Brain pericyte (primary cell): ENCODE data around the gene MPZL3.

Source experiments
- DNase-seq: peaks from one replicate; pipeline ENCODE4 v3.0.0-alpha.2; 2012; ENCODE audit warnings: low read depth, low spot score

The MPZL3 gene

DNA sequence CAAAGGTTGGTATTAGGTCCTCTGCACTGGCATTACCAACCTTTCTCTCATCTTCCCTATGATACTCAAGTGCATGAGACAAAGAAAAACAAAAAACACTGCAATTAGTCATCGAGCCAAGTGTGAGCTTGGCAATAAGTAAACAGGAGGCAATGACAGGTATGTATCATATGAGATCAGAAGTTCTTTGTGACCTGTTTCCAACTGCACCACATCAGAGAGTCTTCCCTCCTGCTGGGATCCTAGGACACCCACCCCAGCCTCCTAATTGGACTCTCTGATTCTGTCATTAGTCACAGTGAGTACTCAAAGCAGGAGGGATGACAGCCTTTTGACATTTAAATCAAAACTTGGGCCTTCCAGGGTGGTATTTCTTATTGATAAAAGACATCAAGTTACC lies 19.5 kb downstream of the MPZL3 start:
- no peak for DNase-seq

DNA sequence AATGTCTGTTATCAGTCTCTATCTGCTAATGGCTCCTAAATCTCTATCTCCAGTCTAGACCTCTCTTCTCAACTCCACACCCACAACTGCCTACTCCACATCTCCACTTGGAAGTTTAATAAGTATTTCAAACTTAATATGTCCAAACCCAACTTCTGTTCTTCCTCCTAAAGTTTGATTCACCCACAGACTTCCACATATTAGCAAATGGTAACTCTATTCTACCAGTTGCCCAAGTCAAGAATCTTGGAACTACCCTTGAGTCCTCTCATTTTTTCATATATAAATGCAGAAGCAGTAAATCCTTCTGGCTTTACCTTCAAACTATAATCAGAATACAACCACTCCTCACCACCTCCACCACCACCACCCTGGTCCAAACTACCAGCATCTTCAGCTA lies 20.7 kb downstream of the MPZL3 start:
- DNase-seq, result no peak

DNA sequence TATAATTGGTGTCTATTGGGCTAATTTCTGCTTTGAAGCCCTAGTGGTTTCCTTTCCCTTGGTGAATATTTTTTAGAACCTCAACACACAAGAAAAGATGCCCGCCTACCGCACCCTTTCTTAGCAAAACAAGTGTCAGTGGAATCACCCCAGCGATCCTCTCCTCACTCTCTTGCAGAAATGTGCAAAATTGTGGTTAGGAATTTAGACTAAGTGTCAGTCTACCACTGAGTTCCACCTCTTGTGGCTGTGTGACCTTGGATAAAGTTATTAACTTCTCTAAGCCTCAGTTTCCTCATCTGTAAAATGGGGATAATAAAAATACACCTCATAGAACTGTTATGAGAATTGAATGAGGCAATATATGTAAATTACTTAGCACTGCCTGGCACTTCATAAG lies 22.1 kb downstream of the MPZL3 start:
- DNase-seq, result no peak

DNA sequence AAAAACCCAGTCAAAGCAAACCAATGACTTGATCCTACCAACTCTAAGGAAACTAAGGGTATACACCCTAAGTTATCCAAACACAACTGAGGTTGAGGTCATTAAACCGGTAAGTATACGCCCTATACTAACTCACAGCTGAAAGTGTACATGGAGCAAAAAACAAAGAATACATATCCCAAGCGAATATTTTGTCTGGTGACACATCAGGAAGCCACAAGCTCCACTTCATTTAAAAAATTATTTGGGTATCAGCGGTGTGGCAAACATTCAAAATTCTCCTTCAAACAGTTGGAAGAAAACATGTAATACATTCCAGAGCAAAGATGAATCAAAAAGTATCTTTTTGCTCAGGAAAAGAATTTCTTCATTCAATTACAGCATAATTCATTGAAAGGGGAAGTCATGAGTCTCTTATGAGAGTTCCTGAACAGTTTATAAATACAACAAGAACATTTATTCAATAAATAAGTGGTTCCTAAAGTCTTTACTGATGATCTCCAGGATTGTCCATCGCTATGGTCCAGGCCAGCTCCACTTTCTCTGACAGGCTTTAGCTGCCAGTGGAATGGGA lies 22.8 kb downstream of the MPZL3 start:
- no peak for DNase-seq

DNA sequence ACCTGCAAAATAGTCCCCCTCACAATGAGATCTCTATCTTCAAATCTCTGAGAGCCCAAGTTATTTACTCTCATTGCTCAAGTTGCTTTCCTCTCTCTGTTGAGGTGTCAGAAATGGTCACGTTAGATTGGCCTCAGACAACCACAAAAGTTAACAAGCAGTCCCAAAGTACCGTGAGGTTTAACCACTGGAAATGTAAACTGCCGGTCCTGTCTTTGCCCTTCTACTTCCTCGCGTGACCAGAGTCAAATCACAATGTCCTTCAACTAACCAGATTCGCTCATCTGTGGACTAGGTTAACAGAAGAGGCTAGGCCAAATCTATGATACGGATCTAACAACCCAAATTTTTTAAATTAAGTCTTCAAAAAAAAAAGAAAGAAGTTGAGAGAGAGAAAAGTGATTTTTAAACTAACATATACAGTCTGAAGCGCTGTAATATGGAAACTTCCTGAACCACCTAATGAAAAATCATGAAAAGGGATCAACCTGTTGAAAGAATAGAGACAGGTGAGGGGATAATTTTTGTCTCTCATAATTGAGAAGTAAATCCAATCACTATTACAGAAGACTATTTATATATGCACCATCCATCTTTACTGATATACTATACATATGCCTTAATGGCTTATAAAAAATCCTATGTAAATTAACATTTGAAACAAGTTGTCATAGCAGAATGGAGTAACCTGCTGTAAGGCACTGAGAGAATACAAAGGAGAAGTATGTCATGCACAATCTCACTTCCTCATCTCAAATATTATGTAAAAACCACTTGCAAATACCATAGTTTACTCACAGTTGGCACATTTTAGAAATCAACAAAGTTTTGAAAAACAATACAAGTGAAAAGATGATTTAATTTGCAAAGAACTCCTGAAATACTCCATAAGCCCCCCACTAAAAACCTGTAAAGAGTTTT lies 24.0 kb downstream of the MPZL3 start:
- no peak for DNase-seq

DNA sequence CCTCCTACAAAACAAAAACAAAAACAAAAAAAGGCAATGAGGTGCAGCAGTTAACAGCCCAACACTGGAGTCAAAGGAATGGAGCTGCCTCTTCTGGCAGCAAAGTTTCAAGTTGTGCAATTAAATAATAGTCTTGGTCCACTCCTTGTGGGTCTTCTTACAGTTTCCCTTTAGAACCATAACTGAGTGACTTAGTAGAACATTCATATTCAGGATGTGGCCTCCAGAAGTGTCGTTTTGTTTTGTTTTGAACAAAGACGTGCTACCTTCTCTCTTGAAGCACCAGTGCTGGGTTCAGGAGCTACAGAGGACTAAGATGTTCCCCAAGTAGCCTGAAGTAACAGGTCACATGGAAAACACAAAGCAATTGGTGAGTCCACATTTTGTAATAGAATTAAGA lies 25.4 kb downstream of the MPZL3 start:
- no peak for DNase-seq

DNA sequence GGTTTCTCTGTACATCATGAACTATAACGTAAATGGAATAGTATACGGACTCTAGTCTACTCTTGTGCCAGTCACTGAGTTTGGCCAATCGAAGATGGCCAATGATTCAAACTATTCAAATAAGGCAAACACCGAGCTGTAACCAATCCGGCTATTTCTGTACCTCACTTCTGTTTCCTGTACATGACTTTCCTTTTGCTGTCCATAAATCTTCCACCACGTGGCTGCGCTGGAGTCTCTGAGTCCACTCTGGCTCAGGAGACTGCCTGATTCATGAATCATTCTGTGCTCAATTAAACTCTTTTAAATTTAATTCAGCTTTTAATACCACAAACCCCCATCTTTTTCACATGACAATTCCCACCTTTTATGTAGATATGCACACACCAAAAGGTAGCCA lies 25.9 kb downstream of the MPZL3 start:
- no peak for DNase-seq

DNA sequence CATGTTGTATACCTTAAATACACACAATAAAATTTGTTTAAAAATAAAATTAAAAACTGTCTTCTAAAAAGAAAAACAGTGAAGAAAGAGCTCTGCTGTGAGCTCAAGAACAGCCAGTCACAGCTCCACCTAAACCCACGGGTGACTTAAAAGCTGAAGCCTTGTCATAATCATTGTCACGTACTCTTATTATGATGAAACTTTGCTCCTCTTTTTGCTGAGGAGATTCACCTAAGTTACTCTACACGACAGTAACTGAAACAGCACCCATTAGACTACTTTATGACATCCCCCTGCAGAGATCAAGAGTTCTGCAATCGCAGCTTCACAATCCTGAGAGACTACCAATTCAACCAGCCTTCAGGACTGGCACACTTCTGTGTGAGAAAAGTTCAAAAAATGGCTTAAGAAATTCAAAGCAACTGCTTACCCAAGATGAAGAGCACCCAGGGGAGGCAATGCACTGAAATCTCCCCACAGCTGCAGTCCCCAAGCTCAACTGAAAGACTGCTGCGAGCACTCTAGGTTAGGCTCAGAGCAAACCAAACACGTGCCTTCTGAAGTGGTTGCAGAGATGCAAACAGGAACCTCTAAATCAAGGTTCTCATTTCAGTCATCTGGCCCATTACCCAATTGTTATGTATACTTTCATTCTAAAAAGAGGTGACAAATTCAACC lies 27.5 kb downstream of the MPZL3 start, which contains the start of gene JAML:
Gene JAML (minus strand): TSS at position 501 of the 678 bp plus-strand sequence. CDS start 10,145 bp downstream, outside the sequence.
- DNase-seq, result no peak

DNA sequence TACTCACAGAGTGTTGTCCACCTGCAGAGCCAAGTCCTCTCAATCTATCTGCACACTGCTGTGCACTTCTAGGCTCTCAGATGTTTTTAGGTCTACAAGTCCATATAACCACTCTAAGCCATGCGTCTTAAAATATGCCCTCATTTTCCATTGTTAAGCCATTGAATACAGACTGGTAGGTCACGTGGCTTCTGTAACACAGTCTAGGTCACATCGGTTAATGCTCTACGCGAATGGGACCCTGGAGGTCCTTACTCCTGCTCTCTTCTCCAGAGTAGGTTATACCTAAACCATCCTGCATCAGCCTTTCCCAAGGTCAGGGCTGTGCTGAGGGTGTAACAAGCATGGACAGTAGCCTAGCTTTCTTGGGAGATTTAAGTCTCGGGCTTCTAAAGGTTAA lies 28.2 kb downstream of the MPZL3 start:
- DNase-seq, result no peak

DNA sequence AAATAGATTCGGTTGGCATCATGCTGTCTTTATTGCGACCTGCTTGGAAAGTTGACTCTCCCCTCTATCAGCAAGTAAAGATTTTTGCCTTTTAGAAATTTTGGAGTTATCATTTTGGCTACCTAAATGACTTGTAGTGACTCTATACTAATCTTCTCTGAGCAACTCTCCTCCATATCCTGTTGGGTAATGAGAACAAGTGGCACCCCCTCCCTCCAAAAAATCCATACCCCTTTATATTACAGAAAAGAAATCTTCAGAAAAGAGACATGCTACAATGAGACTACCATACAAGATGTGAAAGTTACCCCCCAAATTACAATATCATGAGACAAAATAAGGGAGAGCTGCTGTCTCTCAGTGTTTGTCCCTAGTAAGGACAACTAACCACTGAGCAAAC lies 28.6 kb downstream of the MPZL3 start:
- DNase-seq, result no peak

DNA sequence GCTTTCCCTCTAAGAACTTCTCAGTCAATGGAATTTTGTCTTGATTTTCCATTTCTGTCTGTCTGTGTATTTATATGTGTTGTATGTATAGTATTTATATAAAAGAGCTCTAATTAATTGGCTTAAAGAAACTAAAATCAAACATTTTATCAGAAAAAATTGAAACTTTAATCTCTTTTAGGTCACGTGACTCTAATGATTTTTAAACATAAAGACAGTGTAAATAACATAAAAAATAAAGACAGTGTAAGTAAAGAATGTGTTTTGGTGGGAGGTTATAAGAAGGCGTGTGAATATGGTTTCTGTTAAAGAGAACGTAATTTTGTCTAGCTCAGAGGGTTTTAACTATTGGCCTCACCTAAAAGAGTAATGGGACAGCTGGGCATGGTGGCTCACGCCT lies 29.7 kb downstream of the MPZL3 start:
- no peak for DNase-seq

DNA sequence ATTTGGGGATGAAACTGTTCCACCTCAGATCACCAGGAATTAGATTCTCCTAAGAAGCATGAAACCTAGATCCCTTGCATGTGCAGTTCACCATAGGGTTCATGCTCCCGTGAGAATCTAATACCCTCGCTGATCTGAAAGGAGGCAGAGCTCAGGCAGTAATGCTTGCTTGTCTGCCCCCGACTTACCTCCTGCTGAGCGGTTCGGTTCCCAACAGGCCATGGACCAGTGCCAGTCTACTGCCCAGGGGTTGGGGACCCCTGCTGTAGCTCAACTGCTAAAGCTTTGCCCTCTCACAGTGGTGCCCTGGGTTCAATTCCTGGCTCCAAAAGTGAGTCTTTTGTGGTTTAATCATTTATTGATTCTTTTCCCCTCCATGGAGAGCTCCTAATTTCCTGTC lies 30.7 kb downstream of the MPZL3 start:
- no peak for DNase-seq

DNA sequence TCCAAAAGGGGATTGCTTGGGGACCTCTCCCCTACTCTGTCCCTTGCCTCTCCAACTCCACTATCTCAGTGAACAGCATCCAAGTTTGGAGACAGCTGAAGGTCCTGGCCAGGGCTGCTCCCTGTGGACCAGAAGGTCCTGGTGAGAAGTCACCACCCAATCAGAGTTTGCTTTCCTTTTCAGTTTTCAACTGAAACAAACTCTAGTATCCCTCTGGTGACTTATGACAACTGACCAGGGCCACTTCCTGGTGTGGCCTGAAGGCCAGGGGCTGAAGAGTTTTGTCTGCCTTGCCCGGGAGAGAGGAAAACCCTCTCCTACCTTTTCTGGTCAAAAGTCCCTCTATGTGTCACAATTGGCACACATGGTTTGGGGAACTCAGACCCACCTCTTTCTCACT lies 32.4 kb downstream of the MPZL3 start:
- DNase-seq, result no peak

DNA sequence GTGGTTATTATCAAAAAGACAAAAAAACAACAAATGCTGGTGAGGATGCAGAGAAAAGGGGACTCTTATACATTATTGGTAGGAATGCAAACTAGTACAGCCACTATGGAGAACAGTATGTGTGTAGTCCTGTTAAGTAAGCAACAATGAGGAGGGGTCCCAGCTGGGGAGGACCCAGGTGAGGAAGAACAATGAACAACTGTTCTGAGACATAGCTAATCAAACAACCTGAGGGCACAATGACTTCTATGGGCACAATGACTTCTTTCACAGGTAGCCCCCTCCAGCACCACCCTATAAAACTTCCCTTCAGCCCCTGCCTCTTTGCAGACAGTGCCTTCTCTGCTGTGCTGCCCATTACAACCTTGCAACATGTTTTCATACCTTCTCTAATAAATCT lies 32.9 kb downstream of the MPZL3 start:
- DNase-seq, result no peak

DNA sequence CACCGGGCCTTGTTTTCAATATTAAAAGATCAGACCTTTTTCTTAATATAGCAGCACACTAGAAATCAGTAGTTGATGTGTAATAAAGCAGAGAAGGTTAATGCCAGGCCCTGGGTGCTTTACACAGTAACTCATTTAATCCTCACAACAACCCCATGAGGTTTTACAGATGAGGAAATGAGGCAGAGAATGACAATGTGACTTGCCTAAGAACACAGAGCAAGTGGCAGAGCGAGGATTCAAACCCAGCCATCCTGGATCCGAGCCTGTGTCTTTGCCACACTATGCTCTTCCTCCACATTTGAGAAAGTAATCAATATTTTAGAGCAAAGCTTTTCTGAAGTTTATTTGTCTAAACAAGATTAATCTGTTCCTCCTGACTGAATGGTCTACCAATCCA lies 34.6 kb downstream of the MPZL3 start:
- DNase-seq, result no peak

DNA sequence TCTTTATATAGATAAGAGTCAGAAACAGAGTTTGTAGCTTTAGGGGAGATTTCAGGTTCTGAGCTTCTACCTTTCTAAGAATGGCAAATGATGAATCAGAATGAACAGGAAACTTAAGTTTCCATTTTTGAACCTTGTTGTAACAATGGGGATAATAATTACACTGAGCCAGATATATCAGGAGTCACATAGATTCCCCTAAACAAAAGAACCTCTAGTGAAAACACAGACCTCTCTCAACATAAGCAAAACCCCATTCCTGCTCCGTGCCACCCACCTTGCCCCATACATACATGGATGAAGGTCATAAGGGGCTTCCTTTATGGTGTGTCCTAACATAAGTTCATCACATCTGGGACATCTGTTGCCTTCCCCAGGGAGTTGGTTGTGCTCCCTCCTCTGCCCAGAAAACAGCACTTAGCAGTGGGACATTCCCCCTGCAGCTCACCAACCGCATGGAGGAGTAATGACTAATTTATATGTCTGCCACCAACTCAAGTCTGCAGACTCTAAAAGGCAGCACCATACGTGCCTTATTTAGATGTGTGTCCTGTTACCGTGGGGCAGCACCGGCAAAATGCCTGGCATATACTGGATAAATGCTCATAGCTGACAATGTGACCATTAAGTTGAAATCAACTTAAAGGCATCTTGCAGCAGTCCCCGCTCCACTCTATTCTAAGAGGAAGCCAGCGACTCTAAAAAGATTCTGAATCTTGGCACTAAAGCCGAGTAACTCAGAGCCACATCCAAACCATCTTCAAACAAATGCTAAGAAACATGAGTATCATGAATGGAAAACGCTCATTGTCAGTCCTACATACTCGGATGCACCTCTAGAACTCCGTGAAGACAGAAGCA lies 35.3 kb downstream of the MPZL3 start:
- no peak for DNase-seq

DNA sequence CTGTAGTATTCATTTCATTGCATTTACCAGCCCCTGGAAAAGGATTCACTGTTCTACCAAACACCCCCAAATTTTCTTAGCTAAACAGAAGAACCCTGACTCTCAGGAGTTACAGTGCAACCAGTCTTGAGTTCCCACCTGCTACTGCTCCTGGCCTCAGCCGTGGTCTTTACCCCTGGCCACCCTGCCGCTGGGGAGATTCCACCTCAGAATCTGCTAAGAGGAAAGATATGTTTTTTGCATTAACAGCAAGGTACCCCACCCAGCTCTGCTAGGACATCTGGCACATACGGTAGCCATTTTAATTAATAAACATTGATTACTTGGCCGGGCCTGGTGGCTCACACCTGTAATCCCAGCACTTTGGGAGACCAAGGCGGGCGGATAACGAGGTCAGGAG lies 36.4 kb downstream of the MPZL3 start:
- DNase-seq, result no peak

DNA sequence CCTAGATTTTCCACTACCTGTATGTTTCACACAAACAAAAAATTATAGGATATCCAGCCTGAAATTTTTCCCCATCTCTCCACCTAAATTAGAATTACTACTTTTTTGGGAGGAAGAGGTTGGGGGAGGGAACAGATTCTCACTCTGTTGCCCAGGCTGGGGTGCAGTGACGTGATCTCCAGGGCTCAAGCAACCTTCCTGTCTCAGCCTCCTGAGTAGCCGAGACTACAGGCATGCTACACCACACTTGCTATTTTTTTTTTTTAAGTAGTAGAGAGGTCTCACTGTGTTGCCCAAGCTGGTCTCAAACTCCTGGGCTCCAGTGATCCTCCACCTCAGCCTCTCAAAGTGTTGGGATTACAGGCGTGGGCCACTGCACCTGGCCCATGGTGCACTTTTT lies 36.9 kb downstream of the MPZL3 start:
- no peak for DNase-seq

DNA sequence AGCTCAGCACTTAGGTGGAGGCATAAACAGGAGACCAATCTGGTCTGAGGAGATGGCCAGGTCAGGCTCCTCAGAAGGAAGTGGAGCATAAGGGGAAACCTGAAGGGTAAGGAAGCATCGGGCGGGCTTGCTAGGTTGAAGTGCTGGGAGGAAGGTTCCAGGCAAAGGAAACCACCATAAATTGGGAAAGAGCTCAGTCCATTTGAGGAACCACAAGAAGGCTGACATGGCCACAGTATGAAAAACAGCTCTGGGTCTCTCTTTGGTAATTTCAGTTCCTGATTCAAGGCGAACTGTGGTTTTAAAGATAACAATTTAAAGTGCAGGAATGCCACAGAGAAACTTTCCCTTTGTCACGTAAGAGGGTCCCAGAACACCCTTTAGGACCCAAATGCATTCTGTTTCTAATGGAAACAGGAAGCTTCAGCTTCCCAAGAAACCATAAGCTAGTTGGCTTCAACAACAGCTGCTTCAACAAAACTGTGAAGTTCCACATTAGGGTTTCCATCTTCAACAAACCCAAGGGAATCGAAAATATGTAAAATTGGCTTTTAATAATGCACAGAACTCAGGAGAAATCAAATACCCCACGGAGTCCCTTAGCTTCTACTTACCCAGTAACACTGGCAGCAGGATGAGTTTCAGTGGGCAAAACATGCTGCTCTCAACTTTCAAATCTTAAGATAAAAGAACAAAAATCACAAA lies 37.8 kb downstream of the MPZL3 start:
- no peak for DNase-seq

DNA sequence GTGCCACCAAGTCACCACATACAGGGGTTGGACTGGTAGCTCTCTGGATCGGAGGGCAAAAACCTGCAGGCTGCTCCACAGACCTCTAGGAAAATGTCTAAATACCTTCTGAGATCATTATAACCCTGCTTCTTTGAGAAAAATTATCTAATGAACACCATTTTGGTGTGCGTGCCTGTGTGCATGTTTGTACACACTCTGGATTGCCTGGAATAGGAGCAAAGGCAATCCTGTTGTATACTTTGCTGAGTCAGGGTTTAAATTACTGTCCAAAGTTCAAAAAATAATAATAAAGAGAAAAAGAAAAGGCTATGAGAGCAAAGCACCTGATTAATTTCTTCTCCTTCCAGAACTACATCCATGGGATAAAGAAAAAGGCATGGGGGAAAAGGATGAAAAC lies 38.4 kb downstream of the MPZL3 start:
- DNase-seq, result no peak

DNA sequence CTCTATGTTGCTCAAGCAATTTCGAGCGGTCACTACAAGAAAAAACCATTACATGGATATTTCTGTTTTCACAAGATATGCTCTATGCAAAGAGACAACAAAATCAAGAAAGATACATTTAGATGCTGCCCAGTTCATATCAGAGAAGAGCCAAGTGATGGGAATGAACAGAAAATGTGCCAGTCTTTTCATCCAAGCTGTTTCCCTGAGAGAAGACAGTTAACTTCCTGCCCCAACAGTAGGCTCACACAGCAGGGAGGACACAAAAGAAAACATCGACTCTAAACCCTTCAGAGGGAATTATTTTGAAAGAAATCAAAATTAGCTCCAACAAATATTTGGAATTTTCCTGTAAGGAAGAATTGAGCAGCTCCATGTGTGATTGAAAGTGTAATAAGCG lies 39.0 kb downstream of the MPZL3 start:
- no peak for DNase-seq
